SU-DHL-6 (cell line): ENCODE results near the gene NTRK3.

Experiments
- EZH2phosphoT487 ChIP-seq: fragments of 200-600 bp; sonication (generic), shearing (Covaris generic); conservative IDR thresholded peaks from 2 replicates; pipeline ENCODE4 v1.6.1; 2018; ENCODE audit warnings: mild to moderate bottlenecking, antibody characterized with exemption, low read length, moderate library complexity, mixed read lengths
- TF ChIP-seq, protein P1 (sequence below): fragments of 200-600 bp; sonication (generic); IDR thresholded peaks from one replicate; pipeline ENCODE4 v1.5.1; 2017; ENCODE audit warnings: antibody characterized with exemption, mild to moderate bottlenecking, low read length, moderate library complexity; ENCODE audit not compliant: insufficient read depth, poor library complexity, severe bottlenecking

DNA sequence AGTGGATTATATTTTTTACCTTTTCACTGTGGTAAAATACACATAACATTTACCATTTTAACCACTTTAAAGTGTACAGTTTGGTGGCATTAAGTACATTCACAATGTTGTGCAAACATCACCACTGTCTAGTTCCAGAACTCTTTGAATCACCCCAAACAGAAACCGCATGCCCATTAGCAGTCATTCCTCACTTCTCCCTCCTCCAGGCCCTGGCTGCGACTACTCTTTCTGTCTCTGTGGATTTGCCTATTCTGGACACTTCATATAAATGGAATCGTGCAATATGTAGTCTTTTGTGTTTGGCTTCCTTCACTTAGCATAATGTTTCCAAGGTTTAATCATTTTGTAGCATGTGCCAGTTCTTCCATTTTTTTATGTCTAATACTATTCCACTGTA lies 409.8 kb downstream of the NTRK3 start:
- TF ChIP-seq, protein P1, sequence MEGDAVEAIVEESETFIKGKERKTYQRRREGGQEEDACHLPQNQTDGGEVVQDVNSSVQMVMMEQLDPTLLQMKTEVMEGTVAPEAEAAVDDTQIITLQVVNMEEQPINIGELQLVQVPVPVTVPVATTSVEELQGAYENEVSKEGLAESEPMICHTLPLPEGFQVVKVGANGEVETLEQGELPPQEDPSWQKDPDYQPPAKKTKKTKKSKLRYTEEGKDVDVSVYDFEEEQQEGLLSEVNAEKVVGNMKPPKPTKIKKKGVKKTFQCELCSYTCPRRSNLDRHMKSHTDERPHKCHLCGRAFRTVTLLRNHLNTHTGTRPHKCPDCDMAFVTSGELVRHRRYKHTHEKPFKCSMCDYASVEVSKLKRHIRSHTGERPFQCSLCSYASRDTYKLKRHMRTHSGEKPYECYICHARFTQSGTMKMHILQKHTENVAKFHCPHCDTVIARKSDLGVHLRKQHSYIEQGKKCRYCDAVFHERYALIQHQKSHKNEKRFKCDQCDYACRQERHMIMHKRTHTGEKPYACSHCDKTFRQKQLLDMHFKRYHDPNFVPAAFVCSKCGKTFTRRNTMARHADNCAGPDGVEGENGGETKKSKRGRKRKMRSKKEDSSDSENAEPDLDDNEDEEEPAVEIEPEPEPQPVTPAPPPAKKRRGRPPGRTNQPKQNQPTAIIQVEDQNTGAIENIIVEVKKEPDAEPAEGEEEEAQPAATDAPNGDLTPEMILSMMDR, result no peak
- no peak for TF ChIP-seq EZH2phosphoT487
